ENCODE data around the gene EMP3.

EMP3 gene

GRCh38 chr19:48318286-48318987, 6.9 kb upstream of the EMP3 start:
- DNase-seq: no peak

GRCh38 chr19:48319647-48320541, 5.5 kb upstream of the EMP3 start:
- peak; percentile 63 for DNase-seq

GRCh38 chr19:48321372-48321621, 4.1 kb upstream of the EMP3 start:
- peak; percentile 70 for DNase-seq

- DNase-seq: peak; percentile 98
Observed at GRCh38 chr19:48321622-48322591, 3.4 kb upstream of the EMP3 start.

GRCh38 chr19:48329167-48329891, 4.0 kb downstream of the EMP3 start:
- DNase-seq: peak; percentile 46

- DNase-seq: no peak
Observed at GRCh38 chr19:48330012-48330681, 4.8 kb downstream of the EMP3 start.

GRCh38 chr19:48332351-48332661, 7.0 kb downstream of the EMP3 start:
- no peak for DNase-seq

- DNase-seq: peak; percentile 97
Observed at GRCh38 chr19:48332662-48333466, 7.5 kb downstream of the EMP3 start.

GRCh38 chr19:48333467-48334384, 8.4 kb downstream of the EMP3 start:
- peak; percentile 94 for DNase-seq

- no peak for DNase-seq
Observed at GRCh38 chr19:48338253-48338755, 13.0 kb downstream of the EMP3 start.

- no peak for DNase-seq
Observed at GRCh38 chr19:48338802-48339503, 13.6 kb downstream of the EMP3 start.

GRCh38 chr19:48340995-48341394, 15.6 kb downstream of the EMP3 start:
- DNase-seq: no peak

GRCh38 chr19:48341515-48342413, 16.4 kb downstream of the EMP3 start:
- DNase-seq: no peak

GRCh38 chr19:48342414-48342738, 17.0 kb downstream of the EMP3 start:
- DNase-seq: no peak

- peak; percentile 62 for DNase-seq
Observed at GRCh38 chr19:48342841-48343540, 17.6 kb downstream of the EMP3 start.

- DNase-seq: no peak
Observed at GRCh38 chr19:48344892-48345291, 19.5 kb downstream of the EMP3 start.

GRCh38 chr19:48346191-48346590, 20.8 kb downstream of the EMP3 start:
- DNase-seq: no peak

GRCh38 chr19:48348045-48348444, 22.7 kb downstream of the EMP3 start:
- DNase-seq: no peak

Data from HCEC 1CT (cell line).